ENCODE measurements around the gene ANP32D. TPM values are rescaled to one million over a fixed set of nuclear protein-coding genes. Genes with fewer than 3 reads are reported as not detected.
"Not testable (repeated sequence)": the region's sequence is repeated elsewhere in the genome, so short reads cannot be mapped to it uniquely, and the experiment has no call there.

Gene ANP32D
- total RNA-seq, 3 donors from 2014 or later: 0.59 TPM; not detected in 2

DNA sequence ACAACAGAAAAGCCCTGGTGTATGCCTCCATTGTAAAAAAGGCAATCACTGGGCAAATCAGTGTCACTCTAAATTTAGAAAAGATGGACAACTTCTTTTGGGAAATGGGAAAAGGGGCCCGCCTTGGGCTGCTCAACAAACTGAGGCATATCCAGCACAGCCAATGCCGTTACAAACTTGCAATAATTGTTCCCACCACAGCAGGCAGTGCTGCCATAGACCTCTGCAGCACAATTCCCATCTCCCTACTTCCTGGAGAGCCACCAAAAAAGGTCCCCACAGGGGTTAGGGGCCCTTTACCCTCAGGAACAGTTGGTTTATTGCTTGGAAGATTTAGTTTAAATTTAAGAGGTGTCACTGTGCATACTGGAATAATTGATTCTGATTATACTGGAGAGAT lies 36.6 kb downstream of the ANP32D start:
- H3K36me3 ChIP-seq: no peaks in the 10 kb centered on the region
- intact Hi-C loops (cut with DNase I; ENCODE audit: low total_unique reads): no loop called here
- no peak overlapping the region for H3K4me3 ChIP-seq
- H3K27me3 ChIP-seq: no peaks in the 10 kb centered on the region
- H3K9me3 ChIP-seq: peaks cover 0 to 9% of the 10 kb centered on the region in 2 donors
- no peak for TF ChIP-seq POLR2AphosphoS5 (IDR thresholded peaks at IDR 0.05)
- TF ChIP-seq CTCF (IDR thresholded peaks at IDR 0.05): no peak
- TF ChIP-seq POLR2A (IDR thresholded peaks at IDR 0.05): no peak
- no peak overlapping the region for H3K27ac ChIP-seq
- H3K4me1 ChIP-seq: no peaks in the 10 kb centered on the region
- no peak for DNase-seq (ENCODE audit: low spot score in 2 of 2)

DNA sequence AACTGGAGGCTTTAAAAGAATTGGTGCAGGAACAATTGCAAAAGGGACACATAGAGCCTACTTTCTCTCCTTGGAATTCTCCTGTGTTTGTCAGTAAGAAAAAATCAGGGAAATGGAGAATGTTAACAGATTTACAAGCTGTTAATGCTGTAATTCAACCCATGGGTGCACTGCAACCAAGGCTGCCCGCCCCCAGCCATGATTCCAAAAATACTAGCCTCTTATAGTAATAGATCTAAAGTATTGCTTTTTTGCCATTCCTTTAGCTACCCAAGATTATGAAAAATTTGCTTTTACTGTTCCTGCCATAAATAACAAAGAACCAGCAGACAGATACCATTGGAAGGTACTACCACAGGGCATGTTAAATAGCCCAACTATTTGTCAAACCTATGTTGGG lies 37.8 kb downstream of the ANP32D start:
- intact Hi-C loops (cut with DNase I; ENCODE audit: low total_unique reads): no loop called here
- Histone ChIP-seq H3K36me3 (no peaks in the 10 kb centered on the region), H3K4me3 (no peak overlapping the region), H3K27me3 (no peaks in the 10 kb centered on the region), H3K4me1 (no peaks in the 10 kb centered on the region), H3K9me3 (peaks cover 0 to 9% of the 10 kb centered on the region in 2 donors), H3K27ac (no peak overlapping the region)
- TF ChIP-seq POLR2A (IDR thresholded peaks at IDR 0.05) (no peak), CTCF (IDR thresholded peaks at IDR 0.05) (no peak), POLR2AphosphoS5 (IDR thresholded peaks at IDR 0.05) (no peak)
- no peak for DNase-seq (ENCODE audit: low spot score in 2 of 2)

DNA sequence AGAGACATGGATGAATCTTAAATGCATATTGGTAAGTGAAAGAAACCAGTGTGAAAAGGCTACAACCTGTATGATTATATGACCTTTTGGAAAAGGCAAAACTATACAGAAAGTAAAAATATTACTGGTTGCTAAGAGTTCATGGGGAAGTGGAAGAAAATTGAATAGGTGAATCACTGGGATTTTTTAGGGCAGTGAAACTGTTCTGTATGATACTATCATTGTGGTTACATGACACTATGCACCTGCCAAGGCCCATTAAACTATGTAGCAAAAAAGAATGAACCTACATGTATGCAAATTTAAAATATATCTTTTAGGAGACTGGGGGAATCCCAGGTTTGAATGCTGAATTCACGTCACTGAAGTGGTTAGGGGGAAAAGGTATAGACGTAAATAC lies 40.5 kb downstream of the ANP32D start:
- Histone ChIP-seq H3K4me3 (no peak overlapping the region), H3K27ac (no peak overlapping the region), H3K4me1 (no peaks in the 10 kb centered on the region), H3K27me3 (no peaks in the 10 kb centered on the region), H3K36me3 (no peaks in the 10 kb centered on the region), H3K9me3 (peaks cover 0 to 9% of the 10 kb centered on the region in 2 donors)
- no peak for TF ChIP-seq CTCF (IDR thresholded peaks at IDR 0.05)
- no peak for TF ChIP-seq POLR2A (IDR thresholded peaks at IDR 0.05)
- no peak for TF ChIP-seq POLR2AphosphoS5 (IDR thresholded peaks at IDR 0.05)
- no peak for DNase-seq (ENCODE audit: low spot score in 2 of 2)
- intact Hi-C loops (cut with DNase I; ENCODE audit: low total_unique reads): no loop called here

DNA sequence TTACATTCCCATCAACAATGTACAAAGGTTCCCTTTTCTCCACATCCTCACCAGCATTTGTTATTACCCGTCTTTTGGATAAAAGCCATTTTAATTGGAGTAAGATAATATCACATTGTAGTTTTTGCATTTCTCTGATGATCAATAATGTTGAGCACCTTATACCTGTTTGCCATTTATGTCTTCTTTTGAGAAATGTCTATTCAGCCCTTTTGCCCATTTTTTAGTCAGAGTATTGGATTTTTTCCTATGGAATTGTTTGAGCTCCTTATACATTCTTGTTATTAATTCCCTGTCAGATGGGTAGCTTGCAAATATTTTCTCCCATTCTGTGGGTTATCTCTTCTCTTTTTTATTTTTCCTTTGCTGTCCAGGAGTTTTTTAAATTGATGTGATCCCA lies 42.4 kb downstream of the ANP32D start:
- H3K27ac ChIP-seq: no peak overlapping the region
- peaks cover 0 to 9% of the 10 kb centered on the region in 2 donors for H3K9me3 ChIP-seq
- no peaks in the 10 kb centered on the region for H3K36me3 ChIP-seq
- no peak overlapping the region for H3K4me3 ChIP-seq
- TF ChIP-seq CTCF (IDR thresholded peaks at IDR 0.05): no peak
- no peak for TF ChIP-seq POLR2A (IDR thresholded peaks at IDR 0.05)
- TF ChIP-seq POLR2AphosphoS5 (IDR thresholded peaks at IDR 0.05): no peak
- H3K4me1 ChIP-seq: no peaks in the 10 kb centered on the region
- H3K27me3 ChIP-seq: no peaks in the 10 kb centered on the region
- intact Hi-C loops (cut with DNase I; ENCODE audit: low total_unique reads): no loop called here
- no peak for DNase-seq (ENCODE audit: low spot score in 2 of 2)

DNA sequence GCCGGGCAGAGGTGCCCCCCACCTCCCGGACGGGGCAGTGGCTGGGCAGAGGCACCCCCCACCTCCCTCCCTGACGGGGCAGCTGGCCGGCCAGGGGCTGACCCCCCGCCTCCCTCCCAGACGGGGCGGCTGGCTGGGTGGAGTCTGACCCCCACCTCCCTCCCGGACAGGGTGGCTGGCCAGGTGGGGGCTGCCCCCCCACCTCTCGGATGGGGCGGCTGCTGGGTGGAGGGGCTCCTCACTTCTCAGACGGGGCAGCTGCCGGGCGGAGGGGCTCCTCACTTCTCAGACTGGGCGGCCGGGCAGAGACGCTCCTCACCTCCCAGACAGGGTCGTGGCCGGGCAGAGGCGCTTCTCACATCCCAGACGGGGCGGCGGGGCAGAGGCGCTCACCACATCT lies 48.0 kb downstream of the ANP32D start:
- H3K27me3 ChIP-seq; intact Hi-C loops (cut with DNase I; ENCODE audit: low total_unique reads); H3K36me3 ChIP-seq; H3K27ac ChIP-seq; H3K4me3 ChIP-seq; H3K4me1 ChIP-seq; H3K9me3 ChIP-seq; DNase-seq (ENCODE audit: low spot score in 2 of 2): not testable (repeated sequence)

Other genes starting within 250 kb of the ANP32D start
- 10 to 100 TPM; 22.9 to 33.8 (median 23.4) TPM for gene ZNF641, start 121.6 kb upstream of the ANP32D start, total RNA-seq
- gene C12orf54, start 9.9 kb downstream of the ANP32D start, total RNA-seq: under 1 TPM in 1 of 3 donors, not detected in 2; 0.64 TPM
- not detected for gene OR8S1, start 53.1 kb downstream of the ANP32D start, total RNA-seq
- gene LALBA, start 97.5 kb downstream of the ANP32D start, total RNA-seq: not detected
- gene KANSL2, start 209.7 kb downstream of the ANP32D start, total RNA-seq: 100 to 1,000 TPM in 1 of 3 donors, 10 to 100 TPM in 2; 48.0 to 113 (median 76.4) TPM
- gene CCNT1, start 244.1 kb downstream of the ANP32D start, total RNA-seq: 10 to 100 TPM; 25.9 to 51.7 (median 26.7) TPM

Measured in breast epithelium (tissue), 4 donors.